GM21515 (cell line): Measurements from ENCODE around the gene TTC1.
A peak's percentile ranks its signal among the peaks of the same experiment; 100 is the strongest.

Experiments used
- ATAC-seq: cut with Tn5 transposase; IDR thresholded peaks from one replicate; pipeline ENCODE4 v1.9.1; 2021; ENCODE audit not compliant: unreplicated experiment

Gene TTC1

DNA sequence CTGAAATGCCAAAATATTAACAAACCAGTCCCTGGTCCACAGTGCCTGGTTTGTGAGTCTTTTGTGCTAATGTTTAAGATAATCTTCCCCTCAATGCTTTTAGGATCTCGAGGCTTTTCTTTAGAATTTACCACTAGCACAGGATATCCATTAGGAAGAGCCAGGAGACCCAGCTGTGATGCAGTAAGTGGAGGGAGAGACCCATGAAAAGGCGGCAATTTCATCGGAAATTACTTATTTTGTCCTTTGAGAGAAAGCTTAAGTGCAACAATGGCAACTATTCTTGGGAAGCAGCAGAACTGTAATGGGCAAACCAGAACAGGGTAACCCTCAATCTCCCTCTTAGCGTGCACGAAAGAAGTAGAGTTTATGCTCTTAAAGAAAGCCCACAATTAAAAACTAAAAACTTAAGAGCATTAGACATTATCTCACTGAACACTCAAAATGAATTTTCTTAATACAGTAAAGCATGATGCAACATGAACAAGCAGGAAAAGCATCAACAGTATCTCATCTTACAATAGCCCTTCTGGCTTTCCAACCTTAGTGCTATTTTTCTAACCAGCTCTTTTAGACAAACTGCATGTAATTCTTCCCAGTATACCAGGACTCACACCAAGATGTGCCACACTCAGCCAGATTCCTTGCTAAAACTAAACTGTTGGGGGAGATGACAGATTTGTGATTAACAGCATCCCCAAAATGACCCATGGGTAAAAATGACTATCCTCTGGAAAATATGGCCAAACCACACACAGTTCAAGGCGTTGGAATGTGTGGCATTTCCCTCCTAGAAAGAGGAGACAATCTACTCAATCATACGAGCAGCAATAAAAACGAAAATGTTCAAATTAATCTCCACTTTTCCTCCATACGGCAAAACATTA, 73.9 kb downstream of the TTC1 start:
- ATAC-seq: no peak

DNA sequence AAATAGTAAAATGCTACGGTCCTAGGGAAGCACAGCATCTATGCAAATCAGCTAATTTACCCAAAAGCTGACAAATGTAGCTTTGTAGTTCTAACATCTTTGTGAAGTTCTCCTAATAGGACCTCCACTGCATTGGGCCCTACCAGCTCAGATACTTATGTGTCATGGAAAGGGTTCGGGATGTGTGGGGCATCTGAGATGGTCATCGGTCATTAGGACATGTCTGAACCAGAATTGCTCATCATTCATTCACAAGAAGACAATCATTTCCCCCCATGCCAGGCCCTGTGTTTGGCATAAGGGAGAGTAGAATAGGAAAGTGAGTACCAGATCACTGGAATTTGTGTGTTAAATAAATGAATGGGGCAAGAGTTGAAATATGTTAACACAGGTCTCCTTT, 74.6 kb downstream of the TTC1 start:
- no peak for ATAC-seq

DNA sequence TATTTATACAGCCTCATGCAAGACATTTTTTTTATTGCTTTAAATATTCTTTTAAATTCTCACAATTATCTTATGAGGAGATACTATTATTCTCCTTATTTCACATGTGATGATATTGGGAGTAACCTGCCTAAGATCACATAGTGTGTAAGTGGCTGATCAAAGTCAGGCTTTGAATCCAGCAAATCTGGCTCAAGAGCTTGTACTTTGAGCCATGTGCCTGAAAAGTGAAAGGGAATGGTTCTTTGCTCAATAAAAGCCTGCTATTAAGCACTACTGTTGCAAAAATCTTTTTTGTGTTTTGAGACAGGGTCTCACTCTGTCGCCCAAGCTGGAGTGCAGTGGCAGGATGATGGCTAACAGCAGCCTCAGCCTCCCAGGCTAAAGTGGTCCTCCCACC, 75.2 kb downstream of the TTC1 start:
- ATAC-seq: no peak

DNA sequence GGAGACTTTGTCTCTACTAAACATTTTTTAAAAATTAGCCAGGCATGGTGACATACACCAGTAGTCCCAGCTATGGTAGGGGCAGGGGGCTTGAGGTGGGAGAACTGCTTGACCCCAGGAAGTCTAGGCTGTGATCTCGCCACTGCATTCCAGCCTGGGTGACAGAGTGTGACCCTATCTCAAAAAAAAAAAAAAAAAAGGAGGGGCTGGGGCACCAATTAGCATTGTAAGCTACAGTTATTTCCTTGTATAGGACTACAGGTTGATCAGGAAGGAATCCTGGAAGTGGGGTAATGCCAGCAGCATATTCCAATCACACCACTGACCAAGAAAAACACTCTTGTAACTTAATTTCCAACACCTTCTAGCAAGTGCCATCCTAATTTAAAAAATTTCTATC, 78.3 kb downstream of the TTC1 start:
- ATAC-seq: no peak

DNA sequence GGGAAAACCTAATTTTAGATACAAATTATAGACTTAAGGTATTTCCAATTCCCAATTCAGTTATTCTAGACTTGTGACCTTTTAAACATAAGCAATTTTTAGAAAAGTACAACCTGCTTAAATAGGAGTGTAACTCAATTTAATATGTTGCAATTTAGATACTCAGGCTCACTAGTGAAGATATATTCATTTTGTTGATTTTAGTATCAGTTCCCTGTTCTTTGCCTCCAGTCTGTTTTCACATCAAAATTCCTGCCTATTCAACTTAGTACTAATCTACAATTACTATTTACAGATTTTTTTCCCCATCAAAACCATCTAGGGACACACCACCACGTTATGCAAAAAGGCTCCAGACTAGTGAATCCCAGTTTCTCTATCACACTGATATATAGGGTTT, 79.9 kb downstream of the TTC1 start:
- ATAC-seq: no peak

DNA sequence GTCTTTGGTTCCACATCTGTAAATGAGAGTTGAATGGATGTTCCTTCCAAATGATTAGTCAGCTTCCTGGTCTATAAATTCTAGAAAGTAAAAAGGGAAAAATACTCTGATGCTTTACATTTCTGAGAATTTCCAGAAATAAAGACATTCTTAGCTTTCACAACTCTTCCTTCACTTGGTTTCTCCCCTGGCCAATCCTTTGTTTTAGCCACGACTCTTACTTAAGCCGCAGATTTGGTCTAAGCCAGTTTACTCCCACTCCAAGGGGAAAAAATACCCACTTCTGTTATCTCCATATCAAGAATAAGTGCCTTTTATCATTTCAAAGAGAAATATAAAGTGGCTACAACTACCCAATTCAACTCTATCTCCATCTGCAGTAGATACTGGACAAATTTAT, 80.6 kb downstream of the TTC1 start:
- ATAC-seq: no peak

DNA sequence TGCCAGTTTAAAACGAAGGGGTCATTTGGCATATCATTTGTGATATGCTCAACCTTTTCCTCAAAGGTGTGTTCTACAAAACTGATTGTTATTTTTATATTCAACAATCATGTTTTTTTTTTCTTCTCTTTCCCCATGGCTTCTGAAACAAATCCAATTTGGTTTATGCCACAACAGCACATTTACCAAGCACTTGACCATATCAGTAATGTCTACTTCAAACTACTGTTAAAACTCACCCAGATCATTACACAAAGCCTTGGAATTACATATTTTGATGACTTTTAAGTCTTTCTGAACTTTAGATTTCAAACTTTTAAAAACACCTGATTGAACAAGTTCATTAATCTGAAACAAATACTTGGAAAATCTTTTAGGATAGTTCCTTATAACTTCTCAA, 81.1 kb downstream of the TTC1 start:
- no peak for ATAC-seq

DNA sequence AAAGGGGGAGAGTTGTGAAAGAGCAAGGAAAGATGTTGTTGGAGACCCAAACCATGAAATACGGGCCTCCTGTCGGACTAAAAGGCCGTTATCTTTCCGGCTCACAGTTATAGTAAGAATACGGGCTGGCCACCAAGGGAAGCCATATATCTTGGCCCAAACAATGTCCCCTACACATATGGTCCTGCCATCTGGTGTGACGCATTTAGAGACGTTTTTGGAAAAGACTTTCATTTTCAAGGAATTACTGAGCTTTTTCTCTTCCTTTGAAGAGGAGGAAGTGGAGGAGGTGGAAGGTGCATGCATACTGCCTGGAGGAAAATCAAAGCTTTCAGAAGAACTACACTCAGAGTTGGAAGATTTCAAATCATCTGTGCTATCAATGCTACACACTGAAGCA, 83.6 kb downstream of the TTC1 start:
- ATAC-seq: no peak

DNA sequence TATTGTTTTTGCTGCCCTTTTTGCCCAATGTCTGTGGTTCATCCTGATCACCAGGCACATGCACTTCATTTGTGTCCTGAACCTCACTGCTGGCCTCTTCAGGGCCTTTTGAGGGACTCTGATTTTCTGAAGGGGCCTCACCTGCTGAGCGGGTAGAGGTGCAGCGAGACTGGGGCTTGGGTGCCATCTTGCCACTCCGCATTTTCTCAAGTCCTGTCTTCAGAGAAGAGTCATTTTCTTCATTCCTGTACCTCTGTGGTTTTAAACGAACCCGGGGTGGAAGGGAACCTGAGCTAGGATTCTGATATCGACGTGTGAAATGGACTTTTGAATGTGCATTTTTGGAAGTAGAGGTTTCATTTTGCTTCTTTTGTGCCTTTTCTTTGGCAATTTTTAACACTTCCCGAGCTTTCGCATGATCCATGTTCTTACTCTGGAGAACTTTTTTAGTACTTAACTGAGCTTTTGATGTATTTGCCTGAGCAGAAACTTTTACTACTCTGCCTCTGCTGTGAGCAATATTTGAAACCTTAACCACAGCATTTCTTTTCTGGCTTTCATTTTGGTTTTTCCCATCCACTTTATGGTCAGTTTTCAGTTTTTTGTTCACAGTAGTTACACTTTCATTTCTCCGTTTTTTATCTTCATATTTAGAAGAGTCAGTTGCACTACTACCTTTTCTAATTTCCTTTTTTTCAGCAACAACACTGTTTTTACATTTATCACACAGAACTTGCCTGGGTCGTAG, 84.2 kb downstream of the TTC1 start:
- peak; percentile 76 for ATAC-seq

DNA sequence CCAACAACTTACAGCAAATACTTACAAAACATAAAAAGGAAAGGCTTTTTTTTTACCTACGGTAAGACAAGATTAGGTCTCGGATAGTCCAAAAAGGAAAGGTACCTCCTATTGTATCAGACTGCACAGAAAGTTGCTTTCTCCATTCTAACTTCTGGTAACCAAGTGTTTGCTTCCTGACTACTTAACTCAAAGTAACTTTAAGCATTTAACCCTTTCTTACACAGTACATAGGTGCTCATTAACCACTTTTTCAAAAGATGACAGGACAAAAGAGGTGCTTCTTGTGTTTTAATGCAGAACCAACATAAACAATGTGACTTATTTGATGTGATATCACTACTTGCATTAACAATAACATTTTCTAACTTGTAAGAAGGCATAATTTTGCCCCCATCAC, 87.2 kb downstream of the TTC1 start:
- ATAC-seq: no peak

DNA sequence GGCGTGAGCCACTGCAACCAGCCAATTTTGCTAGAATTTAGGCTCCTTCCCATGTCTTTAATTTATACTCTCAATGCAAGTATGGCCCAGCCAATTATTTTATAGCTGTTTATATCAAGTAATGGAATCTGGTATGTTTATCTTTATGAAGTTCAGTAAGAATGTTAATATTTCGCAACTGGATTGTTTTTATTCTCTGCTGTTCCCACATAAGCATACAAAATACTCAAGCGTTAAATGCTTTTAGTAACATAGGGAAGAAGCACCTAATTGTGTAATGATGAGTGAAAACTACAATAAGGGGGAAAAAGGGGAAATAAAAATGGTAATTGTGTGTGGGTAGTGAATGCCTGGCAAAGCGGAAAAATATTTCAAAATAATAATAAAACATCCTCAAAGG, 89.1 kb downstream of the TTC1 start:
- no peak for ATAC-seq

DNA sequence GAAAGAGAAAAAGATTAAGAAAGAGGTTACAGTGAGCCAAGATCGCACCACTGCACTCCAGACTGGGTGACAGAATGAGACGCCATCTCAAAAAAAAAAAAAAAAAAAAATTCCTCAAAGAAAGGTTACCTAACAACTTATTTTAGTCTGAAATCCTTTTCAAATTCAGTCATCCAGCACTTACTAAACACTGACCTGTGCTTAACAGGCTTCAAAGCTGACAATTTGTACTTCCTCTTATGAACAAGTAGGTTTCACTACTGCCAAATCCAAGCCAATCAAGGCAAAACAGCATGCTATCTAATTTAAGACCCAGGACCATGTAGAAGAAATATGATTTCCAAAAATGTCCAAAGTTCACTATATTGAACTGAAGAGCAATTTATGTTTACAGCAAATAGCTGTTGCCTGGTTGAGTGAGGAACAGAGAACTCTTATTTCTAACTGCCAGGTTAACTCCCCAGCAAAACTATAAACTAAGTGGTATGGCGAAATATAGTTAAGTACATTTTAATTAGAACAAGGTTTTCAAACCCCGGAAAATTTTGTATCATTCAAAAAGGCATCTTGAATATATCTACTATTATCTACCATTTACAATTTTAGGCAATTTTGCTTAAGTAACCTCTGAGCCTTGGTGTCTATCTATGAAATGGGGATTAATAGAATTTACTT, 96.9 kb downstream of the TTC1 start:
- ATAC-seq: peak; percentile 86

DNA sequence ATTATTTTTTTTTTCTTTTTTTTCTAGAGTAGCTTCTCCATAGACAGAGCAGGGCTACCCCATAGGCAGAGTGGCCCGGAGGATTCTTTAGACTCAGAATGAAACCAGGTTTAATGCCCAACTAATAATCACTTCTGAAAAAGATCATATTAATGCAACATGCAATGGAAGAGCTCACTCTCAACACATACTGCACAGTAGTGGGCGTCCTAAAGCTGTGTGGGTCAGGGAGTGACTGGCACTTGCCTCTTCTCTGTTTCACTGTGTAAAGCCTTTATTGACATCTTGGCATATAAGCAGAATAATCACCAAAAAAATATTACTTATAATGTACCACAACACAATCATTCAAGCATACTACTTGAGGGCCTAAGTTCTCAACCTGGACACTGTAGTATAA, 99.2 kb downstream of the TTC1 start:
- no peak for ATAC-seq
